H9 (cell line): ENCODE measurements around the gene METTL16. TPM values are rescaled to one million over a fixed set of nuclear protein-coding genes. Genes with fewer than 3 reads are reported as not detected.
A peak's percentile ranks its signal among the peaks of the same experiment; 100 is the strongest.

Experiments used
- DNase-seq: peaks from one replicate; pipeline ENCODE4 v3.0.0-alpha.2; 2017
- H2AFZ ChIP-seq: one replicate; pipeline ENCODE4 v1.6.1; 2013; ENCODE audit warnings: mild to moderate bottlenecking, low read length, control low read depth, moderate library complexity
- H2AK5ac ChIP-seq: 2 replicates; pipeline ENCODE4 v1.6.1; 2013; ENCODE audit warnings: low read length, control low read depth, mixed read lengths; ENCODE audit not compliant: insufficient read length
- H2BK120ac ChIP-seq: one replicate; pipeline ENCODE4 v1.6.1; 2013; ENCODE audit warnings: low read depth, mild to moderate bottlenecking, low read length, control low read depth, inconsistent platforms; ENCODE audit not compliant: poor library complexity, severe bottlenecking
- H2BK12ac ChIP-seq: 2 replicates; pipeline ENCODE4 v1.6.1; 2013; ENCODE audit warnings: low read length, control low read depth, mixed read lengths, low read depth; ENCODE audit not compliant: insufficient read length
- H2BK15ac ChIP-seq: 2 replicates; pipeline ENCODE4 v1.6.1; 2013; ENCODE audit warnings: low read depth, low read length, control low read depth
- H2BK20ac ChIP-seq: one replicate; pipeline ENCODE4 v1.6.1; 2013; ENCODE audit warnings: low read depth, mild to moderate bottlenecking, low read length, control low read depth, inconsistent platforms; ENCODE audit not compliant: poor library complexity, severe bottlenecking
- H2BK5ac ChIP-seq: 2 replicates; pipeline ENCODE4 v1.6.1; 2013; ENCODE audit warnings: low read length, control low read depth, mixed read lengths; ENCODE audit not compliant: insufficient read length
- H3K14ac ChIP-seq: 2 replicates; pipeline ENCODE4 v1.6.1; 2013; ENCODE audit warnings: low read length, control low read depth; ENCODE audit not compliant: insufficient read depth
- H3K18ac ChIP-seq: 2 replicates; pipeline ENCODE4 v1.6.1; 2013; ENCODE audit warnings: low read depth, mild to moderate bottlenecking, mixed read lengths, low read length, control low read depth; ENCODE audit not compliant: insufficient read length
- H3K23ac ChIP-seq: 2 replicates; pipeline ENCODE4 v1.6.1; 2013; ENCODE audit warnings: low read length, control low read depth, mixed read lengths, low read depth; ENCODE audit not compliant: insufficient read length
- H3K23me2 ChIP-seq: 2 replicates; pipeline ENCODE4 v1.6.1; 2013; ENCODE audit warnings: low read depth, mild to moderate bottlenecking, mixed read lengths, low read length, control low read depth; ENCODE audit not compliant: insufficient read length, poor library complexity, severe bottlenecking
- H3K27ac ChIP-seq: 2 replicates; pipeline ENCODE4 v1.5.1; 2013; ENCODE audit warnings: low read length, control low read depth, mixed read lengths, low read depth; ENCODE audit not compliant: insufficient read length
- H3K27me3 ChIP-seq: 2 replicates; pipeline ENCODE4 v1.6.1; 2013; ENCODE audit warnings: low read length, control low read depth, inconsistent platforms; ENCODE audit not compliant: insufficient read depth
- H3K4ac ChIP-seq: 2 replicates; pipeline ENCODE4 v1.6.1; 2013; ENCODE audit warnings: low read depth, mild to moderate bottlenecking, control low read depth, inconsistent platforms, low read length, moderate library complexity
- H3K4me1 ChIP-seq: 2 replicates; pipeline ENCODE4 v1.6.1; 2013; ENCODE audit warnings: low read length, control low read depth, inconsistent platforms; ENCODE audit not compliant: insufficient read depth
- H3K4me2 ChIP-seq: 2 replicates; pipeline ENCODE4 v1.6.1; 2013; ENCODE audit warnings: low read length, control low read depth, mixed read lengths; ENCODE audit not compliant: insufficient read length, insufficient read depth
- H3K56ac ChIP-seq: 2 replicates; pipeline ENCODE4 v1.6.1; 2013; ENCODE audit warnings: low read depth, mild to moderate bottlenecking, mixed read lengths, low read length, control low read depth; ENCODE audit not compliant: insufficient read length
- H3K79me1 ChIP-seq: 2 replicates; pipeline ENCODE4 v1.6.1; 2013; ENCODE audit warnings: low read depth, mild to moderate bottlenecking, moderate library complexity, low read length, control low read depth, inconsistent platforms; ENCODE audit not compliant: insufficient read depth, poor library complexity, severe bottlenecking
- H3K79me2 ChIP-seq: 2 replicates; pipeline ENCODE4 v1.6.1; 2013; ENCODE audit warnings: low read length, control low read depth, inconsistent platforms; ENCODE audit not compliant: insufficient read depth
- H3K9ac ChIP-seq: 2 replicates; pipeline ENCODE4 v1.6.1; 2013; ENCODE audit warnings: low read length, control low read depth, mixed read lengths; ENCODE audit not compliant: insufficient read length; ENCODE audit errors: extremely low read depth
- H3K9me3 ChIP-seq: one replicate; pipeline ENCODE4 v1.6.1; 2013; ENCODE audit warnings: low read depth, low read length, inconsistent platforms; ENCODE audit not compliant: control insufficient read depth
- H3T11ph ChIP-seq: one replicate; pipeline ENCODE4 v1.6.1; 2013; ENCODE audit warnings: mild to moderate bottlenecking, low read length, control low read depth, inconsistent platforms
- H4K20me1 ChIP-seq: one replicate; pipeline ENCODE4 v1.6.1; 2013; ENCODE audit not compliant: control insufficient read depth, insufficient read length, insufficient read depth
- H4K5ac ChIP-seq: 2 replicates; pipeline ENCODE4 v1.6.1; 2013; ENCODE audit warnings: low read depth, mild to moderate bottlenecking, mixed read lengths, low read length, control low read depth; ENCODE audit not compliant: insufficient read length
- H4K8ac ChIP-seq: replicated peaks from 2 replicates; pipeline ENCODE4 v1.6.1; 2013; ENCODE audit warnings: low read length, control low read depth, mixed read lengths, low read depth; ENCODE audit not compliant: insufficient read length
- H4K91ac ChIP-seq: 2 replicates; pipeline ENCODE4 v1.6.1; 2013; ENCODE audit warnings: low read depth, mild to moderate bottlenecking, moderate library complexity, mixed read lengths, low read length, control low read depth; ENCODE audit not compliant: insufficient read length
- H3K27ac Mint-ChIP-seq, 3 experiments: 2 replicates in 2 of 3; 3 replicates in 1 of 3; pipeline ENCODE4 v1.8.0; 2020 to 2021; ENCODE audit warnings: mixed read lengths in 3 of 3, mild to moderate bottlenecking in 1 of 3, moderate library complexity in 1 of 3
- H3K27me3 Mint-ChIP-seq: 2 replicates; pipeline ENCODE4 v1.8.0; 2021; ENCODE audit warnings: low read depth, mild to moderate bottlenecking, moderate library complexity, mixed read lengths
- H3K36me3 Mint-ChIP-seq, 3 experiments: 2 replicates in 2 of 3; 3 replicates in 1 of 3; pipeline ENCODE4 v1.8.0; 2020 to 2021; ENCODE audit warnings: low read depth in 3 of 3, mixed read lengths in 3 of 3; ENCODE audit not compliant: insufficient read depth in 1 of 3
- H3K4me1 Mint-ChIP-seq, 2 experiments: 2 replicates each; pipeline ENCODE4 v1.8.0; 2020; ENCODE audit warnings: mixed read lengths in 2 of 2
- H3K4me3 Mint-ChIP-seq, 2 experiments: 2 replicates in 1 of 2; 3 replicates in 1 of 2; pipeline ENCODE4 v1.8.0; 2020 to 2021; ENCODE audit warnings: mild to moderate bottlenecking in 2 of 2, mixed read lengths in 2 of 2, moderate library complexity in 1 of 2
- H3K9me3 Mint-ChIP-seq, 2 experiments: 2 replicates in 1 of 2; 3 replicates in 1 of 2; pipeline ENCODE4 v1.8.0; 2020; ENCODE audit warnings: mild to moderate bottlenecking in 2 of 2, mixed read lengths in 2 of 2, moderate library complexity in 1 of 2
- WGBS: extraction: QIAGEN DNeasy Blood & Tissue Kit; methylation state at CpG from one replicate; pipeline ENCODE4 v1.1.7; 2013; ENCODE audit warnings: missing lambda C conversion rate, low lambda C conversion rate, mixed read lengths; ENCODE audit not compliant: insufficient read length; ENCODE audit errors: extremely low coverage; 5-methylcytosine and 5-hydroxymethylcytosine counted together
- total RNA-seq: library from RNA; stranded (reverse); gene quantifications from 2 replicates; pipeline ENCODE4 v1.2.1, GENCODE V29; 2021
- TF ChIP-seq, protein P1 (sequence below): fragments of 200-600 bp; sonication (generic); conservative IDR thresholded peaks from 3 replicates; pipeline ENCODE4 v1.8.0; 2021; ENCODE audit warnings: antibody characterized with exemption, mild to moderate bottlenecking

METTL16 gene
- total RNA-seq, 1 experiment from 2014 or later = 55.4 TPM

DNA sequence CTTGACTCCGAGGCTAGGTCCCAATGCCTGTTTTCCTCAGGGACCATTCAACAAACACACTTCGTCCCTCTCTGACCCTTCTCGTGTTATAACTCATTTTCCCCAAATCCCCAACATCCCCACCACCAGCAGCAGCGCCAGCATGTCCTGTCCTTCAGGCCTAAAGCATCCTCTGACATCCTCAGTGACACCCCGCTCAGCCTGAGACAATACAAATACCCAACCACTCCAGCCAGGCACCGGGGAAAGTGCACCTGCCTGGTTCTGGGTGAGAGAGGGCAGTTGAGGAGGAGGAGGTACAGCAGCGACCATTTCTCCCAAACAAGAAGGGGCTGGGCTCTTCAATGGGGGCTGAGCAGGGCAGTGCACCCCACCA, 115.5 kb downstream of the METTL16 start:
- Histone ChIP-seq H2BK5ac (no peak overlapping the region), H3K9ac (no peak overlapping the region), H3K9me3 (no peaks in the 10 kb centered on the region), H3K23ac (no peak overlapping the region), H3K27ac (no peak overlapping the region), H3K18ac (no peak overlapping the region), H3K4ac (no peak overlapping the region), H3K27me3 (no peaks in the 10 kb centered on the region), H2BK20ac (no peak overlapping the region), H3K56ac (no peak overlapping the region), H2BK15ac (no peak overlapping the region), H3K14ac (no peak overlapping the region), H3T11ph (no peak overlapping the region), H4K5ac (no peak overlapping the region), H3K79me1 (no peaks in the 10 kb centered on the region), H4K20me1 (no peaks in the 10 kb centered on the region), H3K4me1 (peaks cover 11% of the 10 kb centered on the region; the same call in 1 of the 2 replicates), H3K4me2 (peak overlapping the region; percentile 28), H2BK12ac (no peak overlapping the region), H2AFZ (no peak overlapping the region), H4K91ac (no peak overlapping the region), H3K79me2 (peaks cover 2% of the 10 kb centered on the region; the same call in 1 of the 2 replicates), H2BK120ac (no peak overlapping the region), H2AK5ac (no peak overlapping the region), H3K23me2 (peaks cover 17% of the 10 kb centered on the region), H4K8ac (no peak overlapping the region)
- no CpG with 5 or more reads among the region's 7 CpGs for WGBS
- H3K4me3 Mint-ChIP-seq = peak overlapping the region; percentile 45 to 76
- peaks cover 1% of the 10 kb centered on the region; the same call in 1 of the 2 replicates for H3K27me3 Mint-ChIP-seq
- peaks cover 0 to 4% (median 4%) of the 10 kb centered on the region in 3 experiments; a peak in 2 of 7 replicates for H3K36me3 Mint-ChIP-seq
- H3K27ac Mint-ChIP-seq = peak overlapping the region in 2 of 3 experiments; percentile 66 to 86; a peak in 5 of 7 replicates
- DNase-seq = no peak
- TF ChIP-seq, protein P1, sequence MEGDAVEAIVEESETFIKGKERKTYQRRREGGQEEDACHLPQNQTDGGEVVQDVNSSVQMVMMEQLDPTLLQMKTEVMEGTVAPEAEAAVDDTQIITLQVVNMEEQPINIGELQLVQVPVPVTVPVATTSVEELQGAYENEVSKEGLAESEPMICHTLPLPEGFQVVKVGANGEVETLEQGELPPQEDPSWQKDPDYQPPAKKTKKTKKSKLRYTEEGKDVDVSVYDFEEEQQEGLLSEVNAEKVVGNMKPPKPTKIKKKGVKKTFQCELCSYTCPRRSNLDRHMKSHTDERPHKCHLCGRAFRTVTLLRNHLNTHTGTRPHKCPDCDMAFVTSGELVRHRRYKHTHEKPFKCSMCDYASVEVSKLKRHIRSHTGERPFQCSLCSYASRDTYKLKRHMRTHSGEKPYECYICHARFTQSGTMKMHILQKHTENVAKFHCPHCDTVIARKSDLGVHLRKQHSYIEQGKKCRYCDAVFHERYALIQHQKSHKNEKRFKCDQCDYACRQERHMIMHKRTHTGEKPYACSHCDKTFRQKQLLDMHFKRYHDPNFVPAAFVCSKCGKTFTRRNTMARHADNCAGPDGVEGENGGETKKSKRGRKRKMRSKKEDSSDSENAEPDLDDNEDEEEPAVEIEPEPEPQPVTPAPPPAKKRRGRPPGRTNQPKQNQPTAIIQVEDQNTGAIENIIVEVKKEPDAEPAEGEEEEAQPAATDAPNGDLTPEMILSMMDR = no peak
- peaks cover 38 to 54% of the 10 kb centered on the region in 2 experiments for H3K4me1 Mint-ChIP-seq
- no peaks in the 10 kb centered on the region; a peak in 2 of 5 replicates for H3K9me3 Mint-ChIP-seq
